ENCODE measurements around the gene CNTNAP2.
"Not testable (repeated sequence)": the region's sequence is repeated elsewhere in the genome, so short reads cannot be mapped to it uniquely, and the experiment has no call there.

CNTNAP2 gene

GRCh38 chr7:147765301-147765700, 1648.7 kb downstream of the CNTNAP2 start:
- no peak for DNase-seq (ENCODE audit: low spot score)

- DNase-seq (ENCODE audit: low spot score), result no peak
These were observed 1654.7 kb downstream of the CNTNAP2 start for GRCh38 chr7:147771344-147771743.

GRCh38 chr7:147774461-147774860, 1657.9 kb downstream of the CNTNAP2 start:
- no peak for DNase-seq (ENCODE audit: low spot score)

- DNase-seq (ENCODE audit: low spot score), result no peak
These were observed 1659.1 kb downstream of the CNTNAP2 start for GRCh38 chr7:147775516-147776284.

- DNase-seq (ENCODE audit: low spot score), result no peak
These were observed 1660.7 kb downstream of the CNTNAP2 start for GRCh38 chr7:147777309-147777708.

- DNase-seq (ENCODE audit: low spot score), result no peak
These were observed 1663.3 kb downstream of the CNTNAP2 start for GRCh38 chr7:147779949-147780348.

GRCh38 chr7:147796581-147796980, 1680.0 kb downstream of the CNTNAP2 start:
- no peak for DNase-seq (ENCODE audit: low spot score)

GRCh38 chr7:147798001-147798400, 1681.4 kb downstream of the CNTNAP2 start:
- DNase-seq (ENCODE audit: low spot score), result no peak

DNA sequence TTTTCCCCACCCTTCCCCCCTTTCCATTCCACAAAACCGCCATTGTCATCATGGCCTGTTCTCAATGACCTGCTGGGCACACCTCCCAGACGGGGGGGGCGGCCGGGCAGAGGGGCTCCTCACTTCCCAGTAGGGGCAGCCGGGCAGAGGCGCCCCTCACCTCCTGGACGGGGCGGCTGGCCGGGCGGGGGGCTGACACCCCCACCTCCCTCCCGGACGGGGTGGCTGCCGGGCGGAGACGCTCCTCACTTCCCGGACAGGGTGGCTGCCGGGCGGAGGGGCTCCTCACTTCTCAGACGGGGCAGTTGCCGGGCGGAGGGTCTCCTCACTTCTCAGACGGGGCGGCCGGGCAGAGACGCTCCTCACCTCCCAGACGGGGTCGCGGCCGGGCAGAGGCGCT, 1685.2 kb downstream of the CNTNAP2 start:
- DNase-seq (ENCODE audit: low spot score), result not testable (repeated sequence)

DNA sequence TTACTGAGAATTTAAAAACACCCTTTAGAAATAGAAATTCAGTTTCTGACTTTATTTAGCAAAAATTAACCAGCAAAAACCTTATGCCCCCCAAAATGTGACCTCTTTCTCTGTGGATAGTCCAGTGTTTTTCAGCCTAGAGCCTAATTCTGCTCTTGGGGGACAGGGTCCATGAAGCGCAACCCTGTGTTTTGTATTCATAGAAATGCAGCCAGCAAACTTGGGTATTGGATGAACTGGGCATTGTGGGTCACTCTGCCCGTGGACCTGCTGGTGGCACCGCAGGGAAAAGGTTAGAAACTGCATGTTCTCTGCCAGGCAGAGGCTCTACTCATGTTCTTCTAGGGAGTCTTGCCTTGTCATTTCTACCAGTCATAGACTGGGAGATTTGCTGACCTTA, 1686.5 kb downstream of the CNTNAP2 start:
- DNase-seq (ENCODE audit: low spot score), result no peak

GRCh38 chr7:147803606-147804005, 1687.0 kb downstream of the CNTNAP2 start:
- DNase-seq (ENCODE audit: low spot score), result no peak

DNA sequence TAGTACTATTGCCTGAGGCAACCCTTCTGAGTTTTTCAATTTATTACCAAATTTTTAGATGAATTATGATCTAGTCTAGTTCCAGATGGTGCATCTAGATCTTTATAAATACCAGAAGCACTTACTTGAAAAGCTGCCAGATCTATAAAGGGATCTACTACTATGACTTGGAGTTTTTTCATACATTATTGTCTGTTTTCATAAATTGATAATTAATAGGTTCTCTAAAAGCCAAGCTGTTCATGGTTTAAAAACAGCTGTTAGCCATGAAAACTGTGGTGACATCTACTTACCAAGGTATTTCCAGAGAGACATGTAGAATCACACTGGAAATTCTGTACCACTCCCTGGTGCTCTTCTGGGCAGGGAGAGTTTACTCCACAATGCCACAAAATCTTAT, 1687.4 kb downstream of the CNTNAP2 start:
- no peak for DNase-seq (ENCODE audit: low spot score)

- no peak for DNase-seq (ENCODE audit: low spot score)
These were observed 1689.5 kb downstream of the CNTNAP2 start for GRCh38 chr7:147805996-147806576.

- no peak for DNase-seq (ENCODE audit: low spot score)
These were observed 1693.2 kb downstream of the CNTNAP2 start for GRCh38 chr7:147809786-147810185.

DNA sequence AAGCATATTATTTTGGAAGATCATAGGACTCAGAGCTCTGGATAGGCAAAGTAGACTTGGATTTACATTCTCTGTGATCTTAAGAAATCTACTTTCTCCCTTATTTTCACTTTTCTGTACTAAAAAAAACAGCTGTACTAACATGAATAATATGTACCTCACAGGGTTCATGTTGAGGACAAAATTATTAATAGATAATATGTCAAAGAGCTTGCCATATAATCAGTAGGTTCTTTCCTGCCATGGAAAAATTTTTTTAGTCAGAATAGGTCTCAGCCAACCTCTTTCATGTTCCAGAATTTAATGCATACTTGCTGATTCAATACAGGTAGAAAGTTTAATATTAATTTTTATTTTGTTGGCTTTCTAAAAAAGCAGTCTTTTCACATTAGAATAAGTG, 1693.7 kb downstream of the CNTNAP2 start:
- no peak for DNase-seq (ENCODE audit: low spot score)

DNA sequence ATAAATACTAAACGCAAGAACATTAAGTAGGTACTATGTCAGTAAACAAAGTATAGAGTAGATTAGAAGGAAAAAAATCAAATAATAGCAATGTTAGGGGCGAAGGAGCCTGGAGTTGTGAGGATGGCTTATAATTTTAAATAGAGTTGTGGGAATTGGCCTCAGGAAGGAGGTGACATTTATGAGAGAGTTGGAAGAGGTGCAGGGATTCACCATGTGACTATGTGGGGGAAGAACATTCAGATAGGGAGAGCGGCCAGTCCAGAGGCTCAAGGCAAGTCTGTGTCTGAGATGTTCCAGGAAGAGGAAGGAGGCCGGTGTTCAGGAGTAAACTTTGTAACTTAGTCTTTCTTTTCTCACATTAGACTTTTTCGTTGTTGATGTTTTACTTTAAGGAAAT, 1695.3 kb downstream of the CNTNAP2 start:
- DNase-seq (ENCODE audit: low spot score), result no peak

- no peak for DNase-seq (ENCODE audit: low spot score)
These were observed 1696.7 kb downstream of the CNTNAP2 start for GRCh38 chr7:147813316-147813715.

GRCh38 chr7:147818317-147818716, 1701.7 kb downstream of the CNTNAP2 start:
- no peak for DNase-seq (ENCODE audit: low spot score)

- DNase-seq (ENCODE audit: low spot score), result no peak
These were observed 1708.1 kb downstream of the CNTNAP2 start for GRCh38 chr7:147824671-147825070.

DNA sequence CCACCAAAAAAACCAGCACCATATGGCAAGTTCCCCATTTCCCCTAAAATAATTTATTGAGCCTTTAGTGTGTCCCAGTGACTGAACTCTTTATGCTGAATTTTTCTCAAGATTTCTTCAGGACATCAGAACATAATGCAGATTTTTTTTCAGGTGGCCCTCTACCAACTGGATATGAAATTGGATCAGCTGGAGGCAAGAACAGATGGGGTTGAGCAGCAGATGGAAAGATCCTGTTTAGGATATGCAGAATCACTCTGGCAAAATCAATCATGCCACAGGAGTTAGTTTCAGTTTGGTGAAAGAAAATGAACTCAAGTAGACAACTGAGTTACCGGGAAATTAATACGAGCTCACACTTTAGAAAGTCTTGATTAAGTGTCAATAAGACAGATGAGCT, 1712.4 kb downstream of the CNTNAP2 start:
- no peak for DNase-seq (ENCODE audit: low spot score)

- DNase-seq (ENCODE audit: low spot score), result no peak
These were observed 1717.0 kb downstream of the CNTNAP2 start for GRCh38 chr7:147833557-147833956.

DNA sequence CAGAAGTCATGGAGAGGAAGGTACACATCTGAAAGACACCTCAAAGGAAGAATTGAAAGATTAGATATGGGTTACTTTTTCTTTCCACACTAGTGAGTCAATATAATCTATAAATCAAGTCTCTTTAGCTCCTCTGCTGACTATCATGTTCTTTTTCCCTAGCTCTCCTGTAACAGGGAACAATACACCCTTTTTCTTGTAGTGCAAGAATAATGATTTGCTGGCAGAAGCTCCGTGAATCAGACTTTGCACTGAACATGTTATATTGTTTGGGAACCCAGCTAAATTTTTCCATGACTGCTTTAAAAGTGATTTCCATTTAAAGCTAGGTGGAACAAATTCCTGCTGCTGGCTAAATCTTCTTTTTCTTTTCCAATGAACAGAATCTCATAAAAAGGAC, 1717.4 kb downstream of the CNTNAP2 start:
- DNase-seq (ENCODE audit: low spot score), result no peak

GRCh38 chr7:147852833-147853232, 1736.2 kb downstream of the CNTNAP2 start:
- no peak for DNase-seq (ENCODE audit: low spot score)

Measured in LoVo (cell line).